KOPT-K1 (cell line): Measurements from ENCODE around the gene KCNMB4.
A peak's percentile ranks its signal among the peaks of the same experiment; 100 is the strongest.

Experiments used
- H3K27ac ChIP-seq: fragments of 200-600 bp; sonication (generic); 2 replicates; pipeline ENCODE4 v1.5.1; 2016; ENCODE audit warnings: antibody characterized with exemption, mild to moderate bottlenecking, low read depth, low read length; ENCODE audit not compliant: poor library complexity, severe bottlenecking
- H3K36me3 ChIP-seq: fragments of 200-600 bp; sonication (generic); 2 replicates; pipeline ENCODE4 v1.5.1; 2017; ENCODE audit warnings: antibody characterized with exemption, mild to moderate bottlenecking, low read length, moderate library complexity; ENCODE audit not compliant: insufficient read depth
- H3K9me3 ChIP-seq: fragments of 200-600 bp; sonication (generic); 2 replicates; pipeline ENCODE4 v1.5.1; 2017; ENCODE audit warnings: antibody characterized with exemption, low read length, mild to moderate bottlenecking; ENCODE audit not compliant: insufficient read depth, poor library complexity, severe bottlenecking

Gene KCNMB4

GRCh38 chr12:70365648-70366518 is at the start of gene KCNMB4:
TSS of gene KCNMB4 (plus strand) at chr12:70366290. CDS start at chr12:70366735, 445 bp downstream.
- Histone ChIP-seq H3K36me3 (no peaks in the 10 kb centered on the region), H3K9me3 (no peaks in the 10 kb centered on the region), H3K27ac (peak within 1 kb of the TSS; percentile 51)

DNA sequence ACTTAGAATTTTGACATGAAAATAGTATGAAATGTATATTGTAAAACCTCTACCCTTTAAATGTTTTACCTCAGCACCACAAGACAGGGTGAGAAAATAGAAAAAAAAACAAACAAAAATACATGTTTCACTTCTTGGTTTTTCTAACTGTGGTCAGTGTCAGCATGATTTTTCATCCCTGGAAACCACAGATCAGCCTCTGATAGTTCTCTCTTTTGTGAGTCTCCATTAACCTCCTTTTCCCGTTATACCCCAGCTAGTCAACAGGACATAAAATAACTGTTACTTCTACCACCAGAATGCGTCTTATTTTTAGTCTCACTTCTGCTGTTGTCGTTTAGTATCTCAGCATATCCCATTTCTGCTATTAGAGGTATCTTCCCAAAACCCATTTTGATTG is 48.3 kb upstream of the KCNMB4 start:
- H3K36me3 ChIP-seq = peaks cover 62% of the 10 kb centered on the region
- no peak overlapping the region for H3K27ac ChIP-seq
- no peaks in the 10 kb centered on the region for H3K9me3 ChIP-seq

DNA sequence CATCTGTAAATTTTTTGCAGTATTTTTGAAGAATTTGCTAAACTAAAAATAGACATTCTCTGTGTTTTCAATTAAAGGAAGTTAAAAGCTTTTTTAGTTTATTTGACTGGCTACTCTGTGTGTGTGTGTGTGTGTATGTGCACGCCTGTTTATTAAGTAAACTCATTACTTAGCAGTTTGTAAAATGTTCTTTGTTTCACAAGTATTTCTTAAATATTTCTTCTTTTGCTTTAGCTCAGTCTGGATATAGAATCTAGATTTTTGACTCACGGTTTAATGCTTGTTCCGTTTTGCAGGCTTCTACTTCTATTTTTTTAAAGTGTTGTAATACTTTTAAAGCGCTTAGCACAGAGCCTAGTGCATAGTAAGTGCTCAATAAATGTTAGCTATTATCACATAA is 46.5 kb upstream of the KCNMB4 start:
- Histone ChIP-seq H3K36me3 (peaks cover 63% of the 10 kb centered on the region), H3K9me3 (no peaks in the 10 kb centered on the region), H3K27ac (no peak overlapping the region)

DNA sequence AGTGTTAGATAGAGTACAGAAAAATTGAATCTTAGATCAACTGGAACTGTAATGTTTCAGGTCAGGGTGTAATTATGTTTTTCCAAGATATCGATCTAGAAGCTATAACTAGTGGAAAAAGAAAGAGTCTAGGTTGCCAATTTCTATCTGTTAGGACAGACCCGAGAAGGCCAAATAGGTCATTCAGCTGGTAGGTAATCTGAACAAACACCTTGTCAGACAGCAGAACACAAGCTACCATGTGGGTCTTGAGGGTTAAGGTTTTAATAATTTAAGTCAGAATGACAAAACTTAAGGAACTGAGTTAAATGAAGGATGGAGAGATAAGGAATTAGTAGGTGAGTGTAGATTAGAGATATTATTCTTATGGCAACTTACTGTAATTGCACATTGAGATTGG is 44.9 kb upstream of the KCNMB4 start:
- Histone ChIP-seq H3K36me3 (peaks cover 62% of the 10 kb centered on the region), H3K27ac (no peak overlapping the region), H3K9me3 (no peaks in the 10 kb centered on the region)

DNA sequence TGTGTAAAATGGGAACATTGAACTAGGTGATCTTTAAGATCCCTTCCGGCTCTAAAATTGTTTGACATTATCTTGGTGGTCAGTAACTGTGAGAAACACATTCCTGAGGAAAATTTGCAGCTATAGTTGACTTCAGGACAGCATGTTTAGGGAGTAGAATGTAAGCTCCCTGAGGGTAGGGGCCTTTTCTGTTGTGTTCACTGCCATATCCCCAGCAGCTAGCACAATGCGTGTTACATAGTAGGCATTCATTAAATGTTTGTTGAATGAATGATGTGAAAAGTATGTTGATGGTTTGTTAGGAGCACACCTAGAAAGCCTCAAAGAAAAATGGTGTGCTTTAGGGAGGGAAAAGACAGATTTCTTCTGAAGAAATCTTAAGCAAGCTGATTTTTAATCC is 38.5 kb upstream of the KCNMB4 start:
- H3K36me3 ChIP-seq = peaks cover 62% of the 10 kb centered on the region
- no peak overlapping the region for H3K27ac ChIP-seq

GRCh38 chr12:70329728-70330127 is 36.4 kb upstream of the KCNMB4 start:
- H3K27ac ChIP-seq = no peak overlapping the region
- H3K36me3 ChIP-seq = peaks cover 53% of the 10 kb centered on the region
- H3K9me3 ChIP-seq = no peaks in the 10 kb centered on the region

More for the DNA sequence above, 38.5 kb upstream of the KCNMB4 start:
- no peaks in the 10 kb centered on the region for H3K9me3 ChIP-seq

DNA sequence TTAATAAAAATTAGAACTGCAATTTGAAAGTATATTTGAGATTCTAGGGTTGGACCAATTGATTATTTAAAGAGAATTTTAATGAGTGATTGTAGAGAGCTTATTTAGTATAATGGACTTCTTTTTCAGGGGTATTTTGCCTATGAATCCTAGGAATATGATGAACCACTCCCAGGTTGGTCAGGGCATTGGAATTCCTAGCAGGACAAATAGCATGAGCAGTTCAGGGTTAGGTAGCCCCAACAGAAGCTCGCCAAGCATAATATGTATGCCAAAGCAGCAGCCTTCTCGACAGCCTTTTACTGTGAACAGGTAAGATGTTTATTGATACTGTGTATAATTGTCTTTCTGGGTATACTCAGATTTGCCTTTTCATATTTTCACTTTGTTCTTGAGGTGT is 35.9 kb upstream of the KCNMB4 start:
- Histone ChIP-seq H3K36me3 (peaks cover 53% of the 10 kb centered on the region), H3K9me3 (no peaks in the 10 kb centered on the region), H3K27ac (no peak overlapping the region)

DNA sequence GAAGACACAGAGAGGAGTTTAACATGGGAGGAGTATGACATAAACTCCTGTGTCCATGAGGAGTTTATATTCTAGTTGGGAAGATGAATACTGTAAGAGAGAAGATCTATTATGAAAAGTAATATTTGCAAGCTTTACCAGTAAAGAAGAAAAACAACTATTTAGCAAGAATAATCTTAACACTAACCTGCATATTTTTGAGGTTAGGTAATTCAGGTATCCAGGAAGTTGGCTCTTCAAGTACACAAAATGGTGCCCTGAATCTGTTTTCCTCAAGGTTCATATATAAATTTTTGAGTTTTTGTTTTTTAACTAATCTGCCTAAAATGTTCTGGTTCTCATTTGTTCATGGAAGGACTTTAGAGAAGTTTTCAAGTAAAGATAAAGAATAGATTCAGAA is 33.9 kb upstream of the KCNMB4 start:
- Histone ChIP-seq H3K9me3 (no peaks in the 10 kb centered on the region), H3K27ac (no peak overlapping the region), H3K36me3 (peaks cover 68% of the 10 kb centered on the region)

- Histone ChIP-seq H3K27ac (no peak overlapping the region), H3K36me3 (peaks cover 82% of the 10 kb centered on the region), H3K9me3 (no peaks in the 10 kb centered on the region)
Observed at GRCh38 chr12:70334742-70335141, 31.3 kb upstream of the KCNMB4 start.

GRCh38 chr12:70338531-70338930 is 27.6 kb upstream of the KCNMB4 start:
- Histone ChIP-seq H3K36me3 (peaks cover 92% of the 10 kb centered on the region), H3K9me3 (no peaks in the 10 kb centered on the region), H3K27ac (no peak overlapping the region)

- H3K27ac ChIP-seq = no peak overlapping the region
- peaks cover 80% of the 10 kb centered on the region for H3K36me3 ChIP-seq
- H3K9me3 ChIP-seq = no peaks in the 10 kb centered on the region
Observed at GRCh38 chr12:70351076-70351475, 15.0 kb upstream of the KCNMB4 start.

DNA sequence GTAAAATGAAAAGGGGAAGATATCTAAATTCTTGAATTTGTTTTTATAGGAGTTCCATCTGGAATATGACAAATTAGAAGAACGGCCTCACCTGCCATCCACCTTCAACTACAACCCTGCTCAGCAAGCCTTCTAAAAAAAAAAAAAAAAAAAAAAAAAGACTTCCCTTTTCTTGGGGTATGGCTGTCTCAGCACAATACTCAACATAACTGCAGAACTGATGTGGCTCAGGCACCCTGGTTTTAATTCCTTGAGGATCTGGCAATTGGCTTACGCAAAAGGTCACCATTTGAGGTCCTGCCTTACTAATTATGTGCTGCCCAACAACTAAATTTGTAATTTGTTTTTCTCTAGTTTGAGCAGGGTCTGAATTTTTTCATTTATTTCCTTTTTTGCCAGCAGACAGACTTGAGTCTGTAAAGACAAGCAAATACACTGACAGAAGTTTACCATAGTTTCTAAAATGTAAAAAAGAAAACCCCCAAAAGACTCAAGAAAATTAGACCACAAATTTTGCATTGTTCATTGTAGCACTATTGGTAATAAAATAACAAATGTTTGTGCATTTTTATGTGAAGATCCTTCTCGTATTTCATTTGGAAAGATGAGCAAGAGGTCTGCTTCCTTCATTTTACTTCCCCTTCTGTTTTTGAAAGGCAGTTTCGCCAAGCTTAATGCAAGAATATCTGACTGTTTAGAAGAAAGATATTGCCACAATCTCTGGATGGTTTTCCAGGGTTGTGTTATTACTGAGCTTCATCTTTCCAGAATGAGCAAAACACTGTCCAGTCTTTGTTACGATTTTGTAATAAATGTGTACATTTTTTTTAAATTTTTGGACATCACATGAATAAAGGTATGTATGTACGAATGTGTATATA is 12.1 kb upstream of the KCNMB4 start:
- H3K27ac ChIP-seq = no peak overlapping the region
- H3K36me3 ChIP-seq = peaks cover 59% of the 10 kb centered on the region
- H3K9me3 ChIP-seq = no peaks in the 10 kb centered on the region

GRCh38 chr12:70354787-70355186 is 11.3 kb upstream of the KCNMB4 start:
- Histone ChIP-seq H3K27ac (no peak overlapping the region), H3K9me3 (no peaks in the 10 kb centered on the region), H3K36me3 (peaks cover 59% of the 10 kb centered on the region)

- Histone ChIP-seq H3K36me3 (peaks cover 51% of the 10 kb centered on the region), H3K27ac (no peak overlapping the region), H3K9me3 (no peaks in the 10 kb centered on the region)
Observed at GRCh38 chr12:70355972-70356371, 10.1 kb upstream of the KCNMB4 start.

DNA sequence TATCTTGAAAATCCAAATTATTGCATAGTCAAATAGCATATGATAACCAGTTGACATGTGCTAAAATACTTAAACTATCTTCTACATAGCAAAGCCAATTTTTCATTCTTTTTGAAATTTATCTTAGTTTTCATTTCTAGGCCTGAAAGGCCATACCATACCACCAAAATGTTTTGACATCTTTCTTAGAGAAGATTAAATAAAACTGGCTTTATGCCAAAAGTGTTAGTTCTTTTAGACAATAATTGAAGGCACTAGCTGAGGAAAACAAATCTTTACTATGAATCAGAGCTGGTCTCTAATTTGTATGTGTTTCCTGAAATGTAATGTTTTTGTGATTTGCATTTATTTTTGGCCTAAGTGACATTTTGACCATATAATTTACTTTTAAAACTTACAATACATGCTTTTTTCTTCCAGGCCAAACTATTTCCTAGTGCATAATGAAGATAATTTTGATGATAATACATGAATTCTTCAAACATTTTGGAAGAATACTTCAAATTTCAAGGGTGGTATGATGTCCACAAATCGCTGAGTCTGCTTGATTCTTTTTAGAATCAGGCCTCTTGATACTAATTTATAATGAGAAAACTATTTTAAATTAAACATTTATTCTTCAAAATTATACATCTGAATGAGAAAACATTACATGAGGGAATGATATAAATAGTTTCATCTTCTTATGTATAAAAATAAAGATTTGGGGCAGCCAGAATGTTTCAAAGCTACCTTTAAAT is 6.5 kb upstream of the KCNMB4 start:
- H3K36me3 ChIP-seq = peaks cover 16% of the 10 kb centered on the region
- H3K9me3 ChIP-seq = no peaks in the 10 kb centered on the region
- H3K27ac ChIP-seq = no peak overlapping the region
